EL (cell line): Measurements from ENCODE around the gene EIF4G3.
"Not testable (repeated sequence)": the region's sequence is repeated elsewhere in the genome, so short reads cannot be mapped to it uniquely, and the experiment has no call there.

Experiments
- DNase-seq: peaks from one replicate; pipeline ENCODE4 v3.0.0-alpha.2; 2016

The EIF4G3 gene

GRCh38 chr1:21099869-21100131, 76.9 kb downstream of the EIF4G3 start:
- no peak for DNase-seq

GRCh38 chr1:21099034-21099868, 77.4 kb downstream of the EIF4G3 start:
- DNase-seq: peak; percentile 42

- DNase-seq: no peak
These were observed 78.3 kb downstream of the EIF4G3 start for GRCh38 chr1:21098186-21098915.

- no peak for DNase-seq
These were observed 79.0 kb downstream of the EIF4G3 start for GRCh38 chr1:21097729-21098128.

GRCh38 chr1:21095976-21096375, 80.7 kb downstream of the EIF4G3 start:
- DNase-seq: no peak

GRCh38 chr1:21094282-21094681, 82.4 kb downstream of the EIF4G3 start:
- not testable (repeated sequence) for DNase-seq

GRCh38 chr1:21093271-21093958, 83.3 kb downstream of the EIF4G3 start:
- not testable (repeated sequence) for DNase-seq

- not testable (repeated sequence) for DNase-seq
These were observed 84.2 kb downstream of the EIF4G3 start for GRCh38 chr1:21092545-21092944.

GRCh38 chr1:21091053-21091690, 85.5 kb downstream of the EIF4G3 start:
- peak; percentile 90 for DNase-seq

GRCh38 chr1:21090463-21090862, 86.2 kb downstream of the EIF4G3 start:
- DNase-seq: no peak

- DNase-seq: no peak
These were observed 87.0 kb downstream of the EIF4G3 start for GRCh38 chr1:21089731-21090130.

GRCh38 chr1:21089299-21089698, 87.4 kb downstream of the EIF4G3 start:
- no peak for DNase-seq

- no peak for DNase-seq
These were observed 92.4 kb downstream of the EIF4G3 start for GRCh38 chr1:21084111-21084810.

- peak; percentile 24 for DNase-seq
These were observed 94.6 kb downstream of the EIF4G3 start for GRCh38 chr1:21082073-21082472.

GRCh38 chr1:21077085-21077484, 99.6 kb downstream of the EIF4G3 start:
- DNase-seq: peak; percentile 80

GRCh38 chr1:21072721-21073120, 104.0 kb downstream of the EIF4G3 start:
- peak; percentile 52 for DNase-seq

- peak; percentile 76 for DNase-seq
These were observed 107.1 kb downstream of the EIF4G3 start for GRCh38 chr1:21069549-21069948.

- DNase-seq: no peak
These were observed 107.8 kb downstream of the EIF4G3 start for GRCh38 chr1:21068937-21069336.

GRCh38 chr1:21067551-21068227, 109.0 kb downstream of the EIF4G3 start:
- DNase-seq: no peak

GRCh38 chr1:21066356-21067012, 110.2 kb downstream of the EIF4G3 start:
- no peak for DNase-seq

- no peak for DNase-seq
These were observed 110.8 kb downstream of the EIF4G3 start for GRCh38 chr1:21065851-21066250.
